ENCODE measurements around the gene ARHGAP11B. TPM values are rescaled to one million over a fixed set of nuclear protein-coding genes. Genes with fewer than 3 reads are reported as not detected.

ARHGAP11B gene

Other genes starting within 250 kb of the ARHGAP11B start
- gene CHRFAM7A, start 232.6 kb upstream of the ARHGAP11B start, total RNA-seq: 1 to 10 TPM; 5.1 to 8.3 TPM
- 1 to 10 TPM; 3.4 to 8.0 TPM for gene GOLGA8R, start 211.9 kb upstream of the ARHGAP11B start, total RNA-seq
- gene GOLGA8Q, start 74.1 kb upstream of the ARHGAP11B start, total RNA-seq: 1 to 10 TPM in 1 of 2 donors, under 1 TPM in 1; 0.67 to 1.3 TPM
- gene GOLGA8H, start 22.1 kb upstream of the ARHGAP11B start, total RNA-seq: under 1 TPM; 0.52 to 0.93 TPM

Measured in posterior vena cava (tissue), 2 donors.